ENCODE results near the gene NDUFA11. TPM values are rescaled to one million over a fixed set of nuclear protein-coding genes. Genes with fewer than 3 reads are reported as not detected.

Gene NDUFA11
- total and polyA plus RNA-seq, 4 experiments from 2014 or later = 139 to 388 (median 241) TPM

DNA sequence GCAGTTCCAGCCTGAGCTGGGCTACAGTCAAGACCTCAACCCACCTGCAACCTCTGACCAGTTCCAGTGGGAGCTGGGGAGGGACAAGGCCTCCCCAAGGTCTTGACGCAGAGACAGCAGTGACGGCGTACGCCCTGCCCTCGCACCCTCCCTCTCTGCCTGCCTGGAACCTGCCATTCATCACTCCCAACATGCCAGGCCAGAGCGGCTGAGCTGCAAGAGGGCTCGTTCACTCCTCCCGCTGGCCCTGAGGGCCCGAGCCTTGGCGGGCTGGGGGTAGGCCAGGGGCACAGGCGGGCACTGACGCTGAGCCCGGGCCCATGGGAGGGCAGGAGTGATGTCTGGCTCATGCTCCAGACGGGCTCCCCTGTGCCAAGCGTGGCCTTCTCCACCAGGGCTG, 8.2 kb downstream of the NDUFA11 start:
- POLR2A ChIA-PET (ENCODE audit: partially characterized antibody) = no interaction called here
- no peak overlapping the region for H3K27ac Mint-ChIP-seq
- H3K9me3 ChIP-seq (ENCODE audit: control insufficient read depth in 1 of 2, low read length in 2 of 2) = no peaks in the 10 kb centered on the region

DNA sequence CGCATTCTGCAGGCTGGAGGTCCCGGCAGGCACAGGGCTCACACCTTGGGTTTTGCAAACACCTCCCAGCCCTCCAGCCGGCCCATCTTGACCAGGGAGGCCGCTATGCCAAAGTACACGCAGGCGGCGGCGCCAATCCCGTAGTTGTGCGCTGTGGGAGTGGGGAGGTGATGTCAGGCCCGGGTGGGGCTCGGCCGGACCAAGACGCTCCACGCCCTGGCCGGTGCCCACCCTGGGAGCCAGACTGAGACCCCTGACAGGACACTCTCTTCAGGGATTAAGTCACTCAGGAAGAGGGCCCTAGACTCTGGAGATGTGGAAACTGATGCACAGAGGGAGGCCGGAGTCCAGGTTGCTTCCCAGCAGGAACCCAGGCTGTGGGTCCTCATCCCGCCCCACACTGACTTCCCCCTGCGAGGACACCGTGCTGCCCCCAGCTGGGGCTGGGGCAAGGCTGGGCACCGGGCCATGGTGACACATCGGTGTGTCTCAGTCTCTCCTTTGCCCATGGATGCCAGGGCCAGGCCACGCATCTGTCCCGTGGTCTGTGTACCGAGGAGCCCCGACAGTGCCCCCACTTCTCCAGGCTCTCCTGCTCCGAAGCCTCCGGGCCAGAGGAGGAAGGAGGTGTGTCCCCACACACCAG, 8.8 kb downstream of the NDUFA11 start:
- ChIA-PET POLR2A (ENCODE audit: partially characterized antibody) (no interaction called here), CTCF (ENCODE audit: partially characterized antibody) (no interaction called here)
- H3K27ac Mint-ChIP-seq = no peak overlapping the region
- Histone ChIP-seq H3K9me3 (ENCODE audit: control insufficient read depth in 1 of 2, low read length in 2 of 2) (no peaks in the 10 kb centered on the region), H3K4me3 (ENCODE audit: low read length in 2 of 2) (no peak overlapping the region), H3K27me3 (ENCODE audit: insufficient read depth, low read length) (no peaks in the 10 kb centered on the region), H3K4me1 (ENCODE audit: insufficient read depth, low read length) (peaks cover under 1% of the 10 kb centered on the region), H3K36me3 (ENCODE audit: insufficient read depth, low read length) (peaks cover 17% of the 10 kb centered on the region), H3K27ac (ENCODE audit: low read depth, low read length) (no peak overlapping the region)
- intact Hi-C loops (cut with micrococcal nuclease) = no loop called here
- peaks cover 0 to 4% (median under 1%) of the 10 kb centered on the region in 4 donors for H3K4me1 Mint-ChIP-seq
- peaks cover 4% of the 10 kb centered on the region in 2 donors for H3K36me3 Mint-ChIP-seq
- no peak overlapping the region for H3K4me3 Mint-ChIP-seq
- H3K27me3 Mint-ChIP-seq = peaks cover 0 to under 1% of the 10 kb centered on the region in 2 donors
- no peaks in the 10 kb centered on the region for H3K9me3 Mint-ChIP-seq
- DNase-seq = no peak

More for the DNA sequence above, 8.2 kb downstream of the NDUFA11 start:
- intact Hi-C loops (cut with micrococcal nuclease) = no loop called here
- no peaks in the 10 kb centered on the region for H3K27me3 Mint-ChIP-seq
- no peaks in the 10 kb centered on the region for H3K27me3 ChIP-seq (ENCODE audit: insufficient read depth, low read length)
- H3K4me3 ChIP-seq (ENCODE audit: low read length in 2 of 2) = no peak overlapping the region
- peaks cover 17% of the 10 kb centered on the region for H3K36me3 ChIP-seq (ENCODE audit: insufficient read depth, low read length)
- H3K9me3 Mint-ChIP-seq = no peaks in the 10 kb centered on the region
- no peak for DNase-seq
- no peak overlapping the region for H3K27ac ChIP-seq (ENCODE audit: low read depth, low read length)
- H3K36me3 Mint-ChIP-seq = peaks cover 7 to 8% of the 10 kb centered on the region in 2 donors
- H3K4me1 ChIP-seq (ENCODE audit: insufficient read depth, low read length) = peaks cover 4% of the 10 kb centered on the region
- H3K4me3 Mint-ChIP-seq = no peak overlapping the region
- CTCF ChIA-PET (ENCODE audit: partially characterized antibody) = no interaction called here
- H3K4me1 Mint-ChIP-seq = peaks cover 0 to 8% (median 4%) of the 10 kb centered on the region in 4 donors

DNA sequence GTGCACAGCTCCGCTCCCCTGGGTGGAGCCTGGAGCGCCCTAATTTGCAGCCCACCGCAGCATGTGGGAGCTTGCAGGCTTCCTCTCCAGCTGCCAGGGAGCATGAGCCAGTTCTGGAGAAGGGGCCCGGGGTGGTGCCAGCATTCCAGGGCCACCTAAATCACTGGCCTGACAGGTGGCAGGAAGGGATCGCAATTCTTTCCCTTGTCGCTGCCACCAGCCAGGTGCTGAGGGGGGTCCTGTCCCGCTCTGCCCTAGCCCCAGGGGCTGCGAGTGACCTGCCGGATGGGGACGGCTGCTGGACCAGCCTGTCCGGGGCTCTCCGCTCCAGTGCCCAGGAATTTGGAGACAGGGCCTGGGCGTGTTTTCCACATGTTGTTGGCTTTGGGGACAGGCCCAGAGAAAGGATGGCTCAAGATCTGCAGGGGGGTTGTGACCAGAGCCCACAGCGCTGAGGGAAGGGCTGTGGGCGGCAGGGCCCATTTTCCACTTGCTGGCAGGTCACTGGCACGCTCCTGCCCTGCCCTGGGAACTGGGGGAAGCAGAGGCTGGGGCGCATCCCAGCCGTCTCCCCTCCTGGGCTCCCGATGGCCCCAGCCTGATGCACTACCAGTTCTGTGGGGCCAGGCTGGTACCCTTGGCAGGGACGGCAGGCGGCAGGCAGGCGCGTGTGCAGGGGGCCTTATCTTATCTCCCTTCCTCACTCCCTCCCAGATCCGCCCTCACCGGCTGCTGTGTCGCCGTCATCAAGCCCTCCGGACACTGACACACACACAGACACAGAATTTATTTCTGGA, 9.5 kb downstream of the NDUFA11 start:
- H3K9me3 ChIP-seq (ENCODE audit: control insufficient read depth in 1 of 2, low read length in 2 of 2) = no peaks in the 10 kb centered on the region
- H3K27me3 ChIP-seq (ENCODE audit: insufficient read depth, low read length) = no peaks in the 10 kb centered on the region
- ChIA-PET POLR2A (ENCODE audit: partially characterized antibody) (interaction anchor here (1.0 kb wide), 1 partner anchor 10 kb away, joined by 4 read pairs; the partner anchor contains the start of gene VMAC), CTCF (ENCODE audit: partially characterized antibody) (interaction anchor here (1.4 kb wide), 1 partner anchor 90 kb away, joined by 6 read pairs; no protein-coding TSS in a partner anchor)
- DNase-seq = no peak
- H3K27ac Mint-ChIP-seq = no peak overlapping the region
- H3K36me3 ChIP-seq (ENCODE audit: insufficient read depth, low read length) = peaks cover 17% of the 10 kb centered on the region
- intact Hi-C loops (cut with micrococcal nuclease) = no loop called here
- H3K27ac ChIP-seq (ENCODE audit: low read depth, low read length) = no peak overlapping the region
- H3K4me3 Mint-ChIP-seq = no peak overlapping the region
- H3K4me3 ChIP-seq (ENCODE audit: low read length in 2 of 2) = no peak overlapping the region
- H3K4me1 ChIP-seq (ENCODE audit: insufficient read depth, low read length) = no peaks in the 10 kb centered on the region
- H3K27me3 Mint-ChIP-seq = peaks cover 0 to 5% of the 10 kb centered on the region in 2 donors
- H3K4me1 Mint-ChIP-seq = peaks cover 0 to 3% (median under 1%) of the 10 kb centered on the region in 4 donors
- H3K9me3 Mint-ChIP-seq = no peaks in the 10 kb centered on the region
- H3K36me3 Mint-ChIP-seq = peaks cover 4% of the 10 kb centered on the region in 2 donors

DNA sequence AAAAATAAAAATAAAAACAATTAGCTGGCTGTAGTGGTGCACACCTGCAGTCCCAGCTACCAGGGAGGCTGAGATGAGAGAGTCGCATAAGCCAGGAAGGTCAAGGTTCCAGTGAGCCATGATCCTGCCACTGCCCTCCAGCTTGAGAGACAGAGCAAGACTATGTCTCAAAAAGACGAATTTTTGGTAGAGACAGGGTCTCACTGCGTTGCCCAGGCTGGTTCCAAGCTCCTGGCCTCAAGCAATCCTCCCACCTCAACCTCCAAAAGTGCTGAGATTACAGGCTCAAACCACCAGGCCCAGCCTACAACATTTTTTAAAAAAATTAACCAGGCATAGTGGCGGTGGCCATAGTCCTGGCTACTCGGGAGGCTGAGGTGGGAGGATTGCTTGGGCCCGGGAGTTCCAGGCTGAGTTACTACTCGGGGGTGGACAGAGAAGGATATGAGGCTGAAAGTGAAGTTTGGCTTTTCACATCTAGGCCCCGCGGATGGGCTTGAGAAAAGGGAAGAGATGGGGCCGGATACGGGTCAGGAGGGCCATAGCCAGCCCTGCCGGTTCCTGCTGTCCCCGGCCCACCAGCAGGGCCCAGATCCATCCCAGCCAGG, 10.2 kb downstream of the NDUFA11 start:
- no peaks in the 10 kb centered on the region for H3K27me3 ChIP-seq (ENCODE audit: insufficient read depth, low read length)
- intact Hi-C loops (cut with micrococcal nuclease) = no loop called here
- peaks cover 17% of the 10 kb centered on the region for H3K36me3 ChIP-seq (ENCODE audit: insufficient read depth, low read length)
- DNase-seq = no peak
- H3K27ac ChIP-seq (ENCODE audit: low read depth, low read length) = no peak overlapping the region
- POLR2A ChIA-PET (ENCODE audit: partially characterized antibody) = interaction anchor here (1.0 kb wide), 1 partner anchor 11 kb away, joined by 4 read pairs; the partner anchor contains the start of gene VMAC
- Mint-ChIP-seq H3K36me3 (peaks cover 4% of the 10 kb centered on the region in 2 donors), H3K4me1 (peaks cover 0 to 3% (median under 1%) of the 10 kb centered on the region in 4 donors), H3K27me3 (peaks cover 0 to 5% of the 10 kb centered on the region in 2 donors), H3K9me3 (no peaks in the 10 kb centered on the region), H3K4me3 (no peak overlapping the region), H3K27ac (no peak overlapping the region)
- H3K9me3 ChIP-seq (ENCODE audit: control insufficient read depth in 1 of 2, low read length in 2 of 2) = no peaks in the 10 kb centered on the region
- H3K4me3 ChIP-seq (ENCODE audit: low read length in 2 of 2) = no peak overlapping the region
- no peaks in the 10 kb centered on the region for H3K4me1 ChIP-seq (ENCODE audit: insufficient read depth, low read length)
- CTCF ChIA-PET (ENCODE audit: partially characterized antibody) = interaction anchor here (1.4 kb wide), 1 partner anchor 89 kb away, joined by 6 read pairs; no protein-coding TSS in a partner anchor

DNA sequence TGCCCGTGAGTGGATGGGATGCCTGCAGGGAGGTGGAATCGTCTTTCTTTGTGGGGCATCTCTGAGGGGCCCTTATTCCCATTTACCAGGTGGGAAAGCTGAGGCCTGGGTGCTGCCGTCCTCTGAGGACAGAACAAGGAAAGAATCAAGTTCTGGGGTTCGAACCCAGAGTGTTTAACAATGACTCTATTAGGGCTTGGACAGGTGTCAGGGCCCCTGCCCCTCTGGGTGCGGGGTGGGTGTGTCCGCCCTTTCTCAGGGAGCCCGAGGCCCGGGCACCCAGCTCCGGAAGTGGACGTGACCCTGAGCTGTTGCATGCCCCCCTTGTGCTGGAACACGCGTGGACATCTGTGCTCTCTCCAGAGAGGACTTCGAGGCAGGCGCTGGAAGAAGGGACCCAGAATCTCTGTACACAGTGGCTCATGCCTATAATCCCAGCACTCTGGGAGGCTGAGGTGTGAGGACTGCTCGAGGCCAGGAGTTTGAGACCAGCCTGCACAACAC, 10.8 kb downstream of the NDUFA11 start:
- Histone ChIP-seq H3K27ac (ENCODE audit: low read depth, low read length) (no peak overlapping the region), H3K4me1 (ENCODE audit: insufficient read depth, low read length) (no peaks in the 10 kb centered on the region), H3K4me3 (ENCODE audit: low read length in 2 of 2) (no peak overlapping the region), H3K36me3 (ENCODE audit: insufficient read depth, low read length) (peaks cover 11% of the 10 kb centered on the region), H3K27me3 (ENCODE audit: insufficient read depth, low read length) (no peaks in the 10 kb centered on the region), H3K9me3 (ENCODE audit: control insufficient read depth in 1 of 2, low read length in 2 of 2) (no peaks in the 10 kb centered on the region)
- peaks cover 0 to 1% (median 0%) of the 10 kb centered on the region in 8 donors for H3K9me3 Mint-ChIP-seq
- DNase-seq = no peak
- H3K4me3 Mint-ChIP-seq = no peak overlapping the region
- intact Hi-C loops (cut with micrococcal nuclease) = loop anchor here (1.0 kb wide), 1 partner anchor 89 kb away; no protein-coding TSS in a partner anchor
- ChIA-PET CTCF (ENCODE audit: partially characterized antibody) (interaction anchor here (1.4 kb wide), 1 partner anchor 89 kb away, joined by 6 read pairs; no protein-coding TSS in a partner anchor), POLR2A (ENCODE audit: partially characterized antibody) (interaction anchor here (1.0 to 3.6 kb wide), 2 partner anchors 11 to 12 kb away, joined by 4 to 20 read pairs; partner anchors contain the start of genes NDUFA11 and VMAC)
- peaks cover 0 to 3% (median under 1%) of the 10 kb centered on the region in 4 donors for H3K4me1 Mint-ChIP-seq
- peaks cover 4% of the 10 kb centered on the region in 2 donors for H3K36me3 Mint-ChIP-seq
- H3K27ac Mint-ChIP-seq = no peak overlapping the region
- H3K27me3 Mint-ChIP-seq = peaks cover 0 to 5% of the 10 kb centered on the region in 2 donors

DNA sequence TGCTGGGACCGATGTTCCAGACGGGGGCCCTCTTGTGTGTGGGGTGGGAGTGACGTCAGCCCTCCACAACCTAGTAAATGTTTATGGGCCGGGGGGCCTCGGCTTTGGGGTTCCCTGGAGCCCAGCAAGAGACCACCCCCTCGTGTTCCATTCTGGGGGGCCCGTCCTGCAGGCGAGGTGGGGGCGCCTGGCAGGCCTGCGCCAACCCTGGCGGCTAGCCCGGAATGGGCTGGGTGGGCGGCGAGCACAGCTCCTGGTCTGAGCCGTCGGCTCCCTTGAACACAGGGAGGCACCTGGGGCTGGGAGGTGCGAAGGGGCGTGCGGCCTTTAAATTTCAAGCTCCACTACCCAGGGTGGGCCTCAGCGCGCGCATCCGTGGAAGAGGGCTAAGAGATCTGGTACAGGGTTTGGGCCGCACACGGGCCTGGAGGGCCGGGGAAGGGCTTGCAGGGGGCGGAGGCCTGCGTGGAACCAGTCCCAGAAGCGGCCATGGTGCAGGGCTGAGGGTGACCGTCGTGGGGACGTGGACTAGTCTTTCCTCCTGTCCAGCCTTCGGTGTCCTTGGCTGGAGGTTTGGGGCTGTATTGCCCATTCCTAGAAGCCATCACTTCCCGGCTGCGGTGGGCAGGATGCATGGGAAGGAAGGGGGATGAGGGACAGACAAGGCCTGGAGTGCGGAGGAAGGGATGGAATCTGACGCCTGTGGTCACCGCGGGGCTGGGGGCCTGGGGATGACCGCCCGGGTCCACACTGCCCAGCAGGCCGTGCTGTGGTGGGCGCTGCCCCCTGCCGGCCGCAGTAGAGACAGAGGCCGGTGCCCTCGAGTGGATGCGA, 11.4 kb downstream of the NDUFA11 start:
- peaks cover 0 to 1% (median 0%) of the 10 kb centered on the region in 8 donors for H3K9me3 Mint-ChIP-seq
- intact Hi-C loops (cut with micrococcal nuclease) = loop anchor here (1.0 kb wide), 1 partner anchor 88 kb away; no protein-coding TSS in a partner anchor
- no peaks in the 10 kb centered on the region for H3K27me3 ChIP-seq (ENCODE audit: insufficient read depth, low read length)
- no peak overlapping the region for H3K27ac ChIP-seq (ENCODE audit: low read depth, low read length)
- H3K4me3 ChIP-seq (ENCODE audit: low read length in 2 of 2) = no peak overlapping the region
- peaks cover 0 to 5% of the 10 kb centered on the region in 2 donors for H3K27me3 Mint-ChIP-seq
- H3K4me1 Mint-ChIP-seq = peaks cover 0 to 3% (median under 1%) of the 10 kb centered on the region in 4 donors
- no peaks in the 10 kb centered on the region for H3K9me3 ChIP-seq (ENCODE audit: control insufficient read depth in 1 of 2, low read length in 2 of 2)
- peaks cover 4% of the 10 kb centered on the region in 2 donors for H3K36me3 Mint-ChIP-seq
- no peaks in the 10 kb centered on the region for H3K4me1 ChIP-seq (ENCODE audit: insufficient read depth, low read length)
- H3K27ac Mint-ChIP-seq = no peak overlapping the region
- H3K4me3 Mint-ChIP-seq = no peak overlapping the region
- H3K36me3 ChIP-seq (ENCODE audit: insufficient read depth, low read length) = peaks cover 11% of the 10 kb centered on the region
- POLR2A ChIA-PET (ENCODE audit: partially characterized antibody) = interaction anchor here (0.8 to 3.6 kb wide), 2 partner anchors 11 to 67 kb away, joined by 3 to 20 read pairs; partner anchors contain the start of gene NDUFA11
- CTCF ChIA-PET (ENCODE audit: partially characterized antibody) = interaction anchor here (1.4 to 1.6 kb wide), 2 partner anchors 88 kb away, joined by 6 read pairs; no protein-coding TSS in a partner anchor
- DNase-seq = no peak

Measured in CD4-positive, alpha-beta memory T cell (primary cell).